OCI-LY7 (cell line): ENCODE results near the gene AMMECR1.
"Not testable (repeated sequence)": the region's sequence is repeated elsewhere in the genome, so short reads cannot be mapped to it uniquely, and the experiment has no call there.

Experiments
- CTCF ChIP-seq: fragments of 200-600 bp; sonication (generic); conservative IDR thresholded peaks from 2 replicates; pipeline ENCODE4 v1.5.1; 2014; ENCODE audit warnings: mild to moderate bottlenecking, antibody characterized with exemption, low read length, moderate library complexity, mixed read lengths
- EZH2phosphoT487 ChIP-seq: fragments of 200-600 bp; sonication (generic); IDR thresholded peaks from 2 replicates; pipeline ENCODE4 v1.6.1; 2018; ENCODE audit warnings: low read depth, borderline replicate concordance, mild to moderate bottlenecking, mixed run types, antibody characterized with exemption, low read length, moderate library complexity, mixed read lengths

GRCh38 chrX:110154328-110154727 is 163.6 kb downstream of the AMMECR1 start:
- not testable (repeated sequence) for TF ChIP-seq CTCF, EZH2phosphoT487
